NT2/D1 (cell line): ENCODE measurements around the gene WDR59.

Source experiments
- SUZ12 ChIP-seq: IDR thresholded peaks from 2 replicates; pipeline ENCODE4 v1.6.1; 2011; ENCODE audit not compliant: insufficient read length, insufficient read depth; ENCODE audit errors: extremely low read depth
- YY1 ChIP-seq: IDR thresholded peaks from 2 replicates; pipeline ENCODE4 v1.6.1; 2011; ENCODE audit not compliant: insufficient read length, insufficient read depth

DNA sequence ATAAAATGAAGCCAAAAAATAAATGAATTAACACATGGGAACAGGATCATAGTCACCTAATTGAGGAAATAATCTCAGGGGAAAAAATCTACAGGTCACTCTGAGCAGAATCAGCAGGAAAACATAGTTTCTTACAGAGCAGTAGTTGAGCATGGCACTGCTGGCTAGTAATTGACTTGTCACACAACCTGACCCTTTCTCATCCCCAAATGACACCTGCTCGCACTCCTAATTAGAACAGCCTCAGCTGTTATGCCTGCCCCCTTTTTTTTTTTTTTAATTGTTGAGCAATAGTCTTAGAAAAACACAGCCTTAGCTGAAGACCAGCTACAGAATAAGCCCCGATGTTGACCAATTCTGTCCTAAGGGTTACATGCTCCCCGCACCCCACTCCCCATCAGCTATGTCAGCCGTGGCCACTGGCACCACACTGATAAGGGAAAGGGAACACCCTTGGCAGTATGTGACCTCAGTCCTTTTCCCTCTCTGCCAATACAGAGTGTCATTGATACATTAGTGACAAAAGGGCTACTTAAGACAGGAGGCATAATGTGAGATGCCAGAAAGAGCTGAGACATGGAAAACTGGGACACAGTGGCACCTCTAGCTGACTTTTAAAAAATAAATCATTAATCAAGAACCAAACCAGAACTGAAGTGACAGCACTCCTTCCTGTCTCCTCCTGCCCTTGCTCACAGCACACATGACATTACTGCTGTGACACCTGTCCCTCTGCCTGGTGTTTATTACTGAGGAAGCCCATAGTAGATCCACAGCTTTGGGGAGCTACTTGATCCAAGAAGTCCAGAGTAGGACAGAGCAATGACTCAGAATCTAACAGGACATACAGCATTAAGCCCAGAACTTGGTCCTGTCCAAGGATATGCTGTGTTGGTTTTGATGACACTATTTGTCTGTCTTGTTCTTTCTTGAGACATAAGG, 41.7 kb downstream of the WDR59 start:
- TF ChIP-seq SUZ12 (no peak), YY1 (no peak)
